DND-41 (cell line): ENCODE measurements around the gene SRP68.

Source experiments
- CTCF ChIP-seq: IDR thresholded peaks from 2 replicates; pipeline ENCODE4 v1.5.1; 2012; ENCODE audit warnings: borderline replicate concordance, low read length, moderate library complexity, mild to moderate bottlenecking; ENCODE audit not compliant: poor library complexity, severe bottlenecking; ENCODE audit errors: extremely low read depth
- EZH2 ChIP-seq: IDR thresholded peaks from 3 replicates; pipeline ENCODE4 v1.6.1; 2012; ENCODE audit warnings: borderline replicate concordance, low read depth, mild to moderate bottlenecking, moderate library complexity, low read length, inconsistent platforms; ENCODE audit not compliant: severe bottlenecking

- TF ChIP-seq EZH2 (no peak), CTCF (no peak)
These were observed 12.9 kb upstream of the SRP68 start for GRCh38 chr17:76085066-76085730.
